ENCODE results near the gene NTF3.

The NTF3 gene

DNA sequence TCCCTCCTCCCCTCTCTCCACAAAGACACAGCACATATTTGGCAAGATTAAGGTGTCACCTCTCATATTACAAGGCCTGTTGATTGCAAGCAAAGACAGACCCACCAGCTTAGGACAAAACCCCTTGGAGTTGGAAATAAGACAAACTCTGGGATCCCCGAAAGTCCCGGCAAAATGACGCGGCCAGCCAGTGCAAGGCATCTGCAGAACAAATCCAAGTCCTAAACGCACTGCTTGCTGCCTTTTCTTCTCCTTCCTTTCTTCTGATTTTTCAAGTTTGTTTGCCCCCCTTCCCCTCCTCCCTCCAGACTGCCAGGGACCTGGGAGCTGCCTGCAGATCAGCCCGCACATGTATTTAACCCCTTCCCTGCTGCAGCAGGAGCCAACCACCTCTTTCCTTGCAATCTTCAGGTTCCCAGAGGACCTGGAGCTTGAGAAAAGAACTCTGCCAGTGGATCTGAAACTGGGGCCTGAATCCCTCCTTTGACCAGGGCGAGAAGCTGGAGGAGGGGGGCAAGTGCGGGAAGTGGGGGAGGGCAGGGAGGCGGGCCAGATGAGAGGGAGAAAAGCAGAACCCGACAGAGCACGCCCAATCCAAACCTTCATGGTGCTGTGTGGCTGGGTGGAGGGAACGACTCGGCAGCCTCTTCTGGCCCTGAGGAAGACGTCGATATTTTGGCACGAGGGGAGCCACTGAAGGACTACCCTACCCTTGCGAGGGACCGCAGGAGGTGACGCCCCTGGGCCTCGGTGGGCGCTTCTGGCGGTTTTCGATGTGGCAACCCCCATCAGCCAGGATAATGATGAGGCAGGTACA, 2.0 kb upstream of the NTF3 start:
- TF ChIP-seq SIN3A (IDR thresholded peaks at IDR 0.05; ENCODE audit: borderline replicate concordance, insufficient read depth, low read length) (no peak), TAF1 (IDR thresholded peaks at IDR 0.05; ENCODE audit: borderline replicate concordance, insufficient read depth, low read length) (no peak), POLR2AphosphoS5 (IDR thresholded peaks at IDR 0.05; ENCODE audit: low read depth, low read length) (no peak), FOXP2 (optimal IDR thresholded peaks at IDR 0.05; ENCODE audit: borderline replicate concordance, extremely low read depth, extremely low read length, insufficient read depth) (no peak)
- TF ChIP-seq, protein P1, sequence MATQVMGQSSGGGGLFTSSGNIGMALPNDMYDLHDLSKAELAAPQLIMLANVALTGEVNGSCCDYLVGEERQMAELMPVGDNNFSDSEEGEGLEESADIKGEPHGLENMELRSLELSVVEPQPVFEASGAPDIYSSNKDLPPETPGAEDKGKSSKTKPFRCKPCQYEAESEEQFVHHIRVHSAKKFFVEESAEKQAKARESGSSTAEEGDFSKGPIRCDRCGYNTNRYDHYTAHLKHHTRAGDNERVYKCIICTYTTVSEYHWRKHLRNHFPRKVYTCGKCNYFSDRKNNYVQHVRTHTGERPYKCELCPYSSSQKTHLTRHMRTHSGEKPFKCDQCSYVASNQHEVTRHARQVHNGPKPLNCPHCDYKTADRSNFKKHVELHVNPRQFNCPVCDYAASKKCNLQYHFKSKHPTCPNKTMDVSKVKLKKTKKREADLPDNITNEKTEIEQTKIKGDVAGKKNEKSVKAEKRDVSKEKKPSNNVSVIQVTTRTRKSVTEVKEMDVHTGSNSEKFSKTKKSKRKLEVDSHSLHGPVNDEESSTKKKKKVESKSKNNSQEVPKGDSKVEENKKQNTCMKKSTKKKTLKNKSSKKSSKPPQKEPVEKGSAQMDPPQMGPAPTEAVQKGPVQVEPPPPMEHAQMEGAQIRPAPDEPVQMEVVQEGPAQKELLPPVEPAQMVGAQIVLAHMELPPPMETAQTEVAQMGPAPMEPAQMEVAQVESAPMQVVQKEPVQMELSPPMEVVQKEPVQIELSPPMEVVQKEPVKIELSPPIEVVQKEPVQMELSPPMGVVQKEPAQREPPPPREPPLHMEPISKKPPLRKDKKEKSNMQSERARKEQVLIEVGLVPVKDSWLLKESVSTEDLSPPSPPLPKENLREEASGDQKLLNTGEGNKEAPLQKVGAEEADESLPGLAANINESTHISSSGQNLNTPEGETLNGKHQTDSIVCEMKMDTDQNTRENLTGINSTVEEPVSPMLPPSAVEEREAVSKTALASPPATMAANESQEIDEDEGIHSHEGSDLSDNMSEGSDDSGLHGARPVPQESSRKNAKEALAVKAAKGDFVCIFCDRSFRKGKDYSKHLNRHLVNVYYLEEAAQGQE (IDR thresholded peaks at IDR 0.05; ENCODE audit: insufficient read depth in 1 of 2, low read depth in 2 of 2, low read length in 2 of 2): no peak

DNA sequence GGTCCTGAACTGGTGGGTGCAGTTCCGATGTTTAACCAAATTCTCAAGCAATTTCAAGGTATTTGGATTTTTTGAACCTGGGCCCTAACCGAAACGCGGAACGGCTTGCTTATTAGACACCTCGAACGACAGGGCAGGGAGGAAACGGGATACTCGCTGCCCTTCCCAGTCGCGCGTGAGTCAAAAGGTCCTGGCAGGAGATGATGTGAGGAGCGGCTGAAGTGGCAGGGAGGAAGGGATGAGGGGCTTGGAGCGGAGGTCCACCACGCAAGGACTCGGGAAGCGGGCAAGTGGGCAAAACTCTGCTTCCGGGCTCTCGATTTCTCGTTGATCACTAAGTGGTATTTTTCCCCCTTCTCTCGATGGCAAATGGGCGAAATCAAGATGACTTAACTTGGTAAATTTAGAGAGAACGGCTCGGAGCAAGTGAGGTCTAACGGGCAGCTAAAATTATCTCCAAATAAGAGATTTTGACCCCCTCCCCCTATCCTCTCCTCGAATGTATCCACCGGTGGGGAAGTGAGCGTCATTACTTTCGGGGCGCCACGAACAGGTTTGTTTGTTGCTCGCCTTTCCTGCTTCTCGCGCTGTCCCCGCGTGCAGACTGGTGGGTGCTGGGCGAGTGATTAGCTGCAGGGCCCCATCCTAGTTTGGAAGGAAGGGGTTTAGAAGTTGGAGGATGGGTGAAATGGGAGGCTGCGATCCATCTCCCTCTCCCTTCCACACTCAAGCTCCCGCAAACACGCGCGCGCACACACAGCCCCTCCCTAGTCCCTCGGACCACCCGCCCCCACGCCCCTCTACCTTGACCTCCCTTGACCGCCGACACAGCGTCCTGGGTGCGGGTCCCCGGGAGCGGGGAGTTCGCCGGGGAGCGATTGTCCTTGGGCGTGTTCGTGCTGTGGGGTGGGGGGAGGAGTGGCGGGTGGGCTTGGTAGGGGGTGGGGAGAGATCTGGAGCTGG, 986 bp upstream of the NTF3 start:
- TF ChIP-seq, protein P1 (IDR thresholded peaks at IDR 0.05; ENCODE audit: insufficient read depth in 1 of 2, low read depth in 2 of 2, low read length in 2 of 2): no peak
- TF ChIP-seq SIN3A (IDR thresholded peaks at IDR 0.05; ENCODE audit: borderline replicate concordance, insufficient read depth, low read length): no peak
- no peak for TF ChIP-seq TAF1 (IDR thresholded peaks at IDR 0.05; ENCODE audit: borderline replicate concordance, insufficient read depth, low read length)
- TF ChIP-seq POLR2AphosphoS5 (IDR thresholded peaks at IDR 0.05; ENCODE audit: low read depth, low read length): no peak
- TF ChIP-seq FOXP2 (optimal IDR thresholded peaks at IDR 0.05; ENCODE audit: borderline replicate concordance, extremely low read depth, extremely low read length, insufficient read depth): no peak

DNA sequence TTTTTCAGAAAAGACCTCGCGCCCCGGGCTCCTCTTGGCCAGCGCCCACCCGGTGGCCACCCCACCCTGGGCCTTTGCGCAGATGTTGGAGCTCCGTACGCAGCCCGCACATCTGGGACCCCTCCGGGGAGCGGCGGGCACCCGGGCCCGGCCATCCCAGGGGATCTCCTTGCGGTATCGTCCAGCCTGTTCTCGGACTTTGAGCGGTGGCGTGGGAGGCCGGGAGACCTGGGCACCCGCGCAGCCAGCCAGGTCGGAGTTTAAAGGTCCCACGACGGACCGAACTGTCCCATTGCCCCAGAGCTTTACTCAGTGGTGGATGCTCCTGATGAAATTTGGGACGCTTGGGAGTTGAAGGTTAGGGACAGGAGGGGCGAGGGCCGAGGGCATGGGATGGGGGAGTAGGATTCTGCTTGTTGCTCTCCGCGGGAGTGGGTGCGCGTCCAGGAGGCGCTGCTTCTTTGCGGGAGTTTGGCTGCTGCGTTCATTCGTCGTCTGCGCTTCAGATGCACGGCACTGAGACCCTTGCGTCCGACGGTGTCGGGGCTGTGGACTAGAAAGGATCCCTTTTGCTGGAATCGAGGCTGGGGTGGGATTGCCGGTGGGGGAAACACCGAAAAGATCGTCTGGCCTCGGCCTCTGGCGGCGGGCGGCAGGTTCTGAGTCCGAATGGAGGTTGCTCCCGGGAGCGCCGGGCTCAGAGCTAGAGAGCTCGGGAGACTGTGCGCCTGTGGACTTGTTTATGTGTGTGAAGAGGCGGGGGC, 1.4 kb downstream of the NTF3 start:
- TF ChIP-seq POLR2AphosphoS5 (IDR thresholded peaks at IDR 0.05; ENCODE audit: low read depth, low read length) (no peak), FOXP2 (optimal IDR thresholded peaks at IDR 0.05; ENCODE audit: borderline replicate concordance, extremely low read depth, extremely low read length, insufficient read depth) (no peak), SIN3A (IDR thresholded peaks at IDR 0.05; ENCODE audit: borderline replicate concordance, insufficient read depth, low read length) (no peak), TAF1 (IDR thresholded peaks at IDR 0.05; ENCODE audit: borderline replicate concordance, insufficient read depth, low read length) (no peak)
- TF ChIP-seq, protein P1 (IDR thresholded peaks at IDR 0.05; ENCODE audit: insufficient read depth in 1 of 2, low read depth in 2 of 2, low read length in 2 of 2): no peak

DNA sequence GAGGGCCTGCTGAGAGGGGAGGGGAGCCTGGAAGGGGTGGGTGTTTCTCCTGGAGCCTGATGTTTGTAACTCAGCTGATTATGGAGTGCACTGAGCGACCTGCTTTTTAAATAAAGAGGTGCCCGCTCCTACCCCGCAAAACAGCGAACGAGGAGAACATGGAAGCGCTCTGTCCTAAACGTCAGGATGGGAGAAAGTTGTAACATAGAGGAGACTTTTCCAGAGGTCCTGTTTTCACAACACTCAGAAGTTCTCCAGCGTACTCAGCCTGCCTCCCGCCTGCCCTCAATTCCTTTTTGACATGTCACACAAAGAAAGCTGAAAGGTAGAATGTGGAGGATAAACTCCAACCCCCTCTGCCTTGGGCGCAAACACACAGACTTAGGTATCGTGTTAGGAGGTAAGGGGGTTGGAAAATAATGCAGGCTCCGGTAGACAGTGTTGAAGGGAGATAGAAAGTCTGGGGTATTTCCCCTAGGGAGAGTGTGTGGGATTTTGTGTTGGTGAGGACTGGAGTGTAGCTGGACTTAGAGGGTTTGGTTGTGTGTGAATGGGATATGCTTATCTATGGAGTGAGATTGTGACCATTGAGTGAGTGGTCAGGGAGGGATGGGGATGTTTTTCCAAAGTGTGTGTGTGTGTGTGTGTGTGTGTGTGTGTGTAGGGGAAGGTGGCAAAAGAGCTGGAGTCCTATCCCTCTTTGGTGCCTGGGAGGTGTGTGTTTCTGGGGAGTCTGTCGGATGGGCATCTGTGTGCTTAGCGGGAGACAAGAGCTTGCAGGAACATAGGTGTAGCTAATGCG, 2.1 kb downstream of the NTF3 start:
- TF ChIP-seq FOXP2 (optimal IDR thresholded peaks at IDR 0.05; ENCODE audit: borderline replicate concordance, extremely low read depth, extremely low read length, insufficient read depth) (no peak), SIN3A (IDR thresholded peaks at IDR 0.05; ENCODE audit: borderline replicate concordance, insufficient read depth, low read length) (no peak), POLR2AphosphoS5 (IDR thresholded peaks at IDR 0.05; ENCODE audit: low read depth, low read length) (no peak), TAF1 (IDR thresholded peaks at IDR 0.05; ENCODE audit: borderline replicate concordance, insufficient read depth, low read length) (no peak)
- TF ChIP-seq, protein P1 (IDR thresholded peaks at IDR 0.05; ENCODE audit: insufficient read depth in 1 of 2, low read depth in 2 of 2, low read length in 2 of 2): no peak

Data from PFSK-1 (cell line).